Loucy (cell line): ENCODE data around the gene RPTOR.

Source experiments
- H2AFZ ChIP-seq: fragments of 200-600 bp; sonication (generic); 2 replicates; pipeline ENCODE4 v1.6.0; 2016; ENCODE audit warnings: antibody characterized with exemption, mild to moderate bottlenecking, low read length, moderate library complexity
- H3F3A ChIP-seq: fragments of 200-600 bp; 2 replicates; pipeline ENCODE4 v1.6.0; 2016; ENCODE audit warnings: antibody characterized with exemption, low read depth, mild to moderate bottlenecking
- H3K27me3 ChIP-seq: fragments of 200-600 bp; sonication (generic); 2 replicates; pipeline ENCODE4 v1.6.1; 2014; ENCODE audit warnings: low read length, mild to moderate bottlenecking; ENCODE audit not compliant: insufficient read depth, poor library complexity, severe bottlenecking
- H3K36me3 ChIP-seq: fragments of 200-600 bp; sonication (generic); 2 replicates; pipeline ENCODE4 v1.6.1; 2016; ENCODE audit warnings: low read length; ENCODE audit not compliant: insufficient read depth
- H3K4me1 ChIP-seq: fragments of 200-600 bp; sonication (generic); 2 replicates; pipeline ENCODE4 v1.5.1; 2014; ENCODE audit warnings: low read length, mild to moderate bottlenecking; ENCODE audit not compliant: insufficient read depth, poor library complexity, severe bottlenecking
- H3K4me2 ChIP-seq: fragments of 200-600 bp; sonication (generic); 2 replicates; pipeline ENCODE4 v1.6.0; 2014; ENCODE audit warnings: antibody characterized with exemption, low read length, low read depth, mild to moderate bottlenecking; ENCODE audit not compliant: poor library complexity, severe bottlenecking
- H3K4me3 ChIP-seq: fragments of 200-600 bp; sonication (generic); 2 replicates; pipeline ENCODE4 v1.5.1; 2014; ENCODE audit warnings: low read length, mild to moderate bottlenecking, mixed read lengths; ENCODE audit not compliant: poor library complexity, severe bottlenecking
- H3K79me2 ChIP-seq: fragments of 200-600 bp; sonication (generic); 2 replicates; pipeline ENCODE4 v1.6.1; 2014; ENCODE audit warnings: low read length; ENCODE audit not compliant: insufficient read depth
- H3K9ac ChIP-seq: fragments of 200-600 bp; sonication (generic); 2 replicates; pipeline ENCODE4 v1.6.0; 2014; ENCODE audit warnings: mild to moderate bottlenecking, low read depth, low read length, moderate library complexity; ENCODE audit not compliant: poor library complexity, severe bottlenecking
- H3K9me2 ChIP-seq: fragments of 200-600 bp; sonication (generic); replicated peaks from 2 replicates; pipeline ENCODE4 v1.6.1; 2016; ENCODE audit warnings: low read depth, low read length, mixed read lengths
- H3K9me3 ChIP-seq: fragments of 200-600 bp; sonication (generic); 2 replicates; pipeline ENCODE4 v1.6.1; 2014; ENCODE audit warnings: mild to moderate bottlenecking, antibody characterized with exemption, low read length, low read depth; ENCODE audit not compliant: insufficient read depth
- H4K20me1 ChIP-seq: fragments of 200-600 bp; sonication (generic); 2 replicates; pipeline ENCODE4 v1.6.0; 2014; ENCODE audit warnings: antibody characterized with exemption, low read length, mild to moderate bottlenecking; ENCODE audit not compliant: insufficient read depth, poor library complexity, severe bottlenecking
- CTCF ChIP-seq: fragments of 200-600 bp; sonication (generic); conservative IDR thresholded peaks from 2 replicates; pipeline ENCODE4 v1.5.1; 2014; ENCODE audit warnings: mild to moderate bottlenecking, antibody characterized with exemption, low read length
- EZH2phosphoT487 ChIP-seq: fragments of 200-600 bp; IDR thresholded peaks from 2 replicates; pipeline ENCODE4 v1.6.1; 2018; ENCODE audit warnings: antibody characterized with exemption, mild to moderate bottlenecking, moderate library complexity, borderline replicate concordance

The RPTOR gene

GRCh38 chr17:80825471-80826345 is 281.1 kb downstream of the RPTOR start:
- Histone ChIP-seq H3K4me3 (no peak overlapping the region), H3K9me2 (no peaks in the 10 kb centered on the region), H3K9ac (no peak overlapping the region), H3K4me1 (peaks cover 8% of the 10 kb centered on the region), H2AFZ (no peak overlapping the region), H4K20me1 (no peaks in the 10 kb centered on the region), H3K4me2 (no peak overlapping the region), H3K36me3 (peaks cover 34% of the 10 kb centered on the region; the same call in 1 of the 2 replicates), H3K9me3 (no peaks in the 10 kb centered on the region), H3K79me2 (no peaks in the 10 kb centered on the region), H3F3A (no peaks in the 10 kb centered on the region), H3K27me3 (no peaks in the 10 kb centered on the region)
- no peak for TF ChIP-seq EZH2phosphoT487

GRCh38 chr17:80826346-80826954 is 281.8 kb downstream of the RPTOR start:
- H3K4me2 ChIP-seq, result no peak overlapping the region
- no peaks in the 10 kb centered on the region for H3K9me3 ChIP-seq
- TF ChIP-seq CTCF (no peak), EZH2phosphoT487 (no peak)
- H3K27me3 ChIP-seq, result no peaks in the 10 kb centered on the region
- H3K4me1 ChIP-seq, result peaks cover 8% of the 10 kb centered on the region
- no peak overlapping the region for H3K4me3 ChIP-seq
- no peaks in the 10 kb centered on the region for H3F3A ChIP-seq
- H3K9ac ChIP-seq, result no peak overlapping the region
- H3K9me2 ChIP-seq, result no peaks in the 10 kb centered on the region
- peaks cover 34% of the 10 kb centered on the region; the same call in 1 of the 2 replicates for H3K36me3 ChIP-seq
- H3K79me2 ChIP-seq, result no peaks in the 10 kb centered on the region
- no peak overlapping the region for H2AFZ ChIP-seq
- no peaks in the 10 kb centered on the region for H4K20me1 ChIP-seq

GRCh38 chr17:80826955-80827645 is 282.5 kb downstream of the RPTOR start:
- peaks cover 14% of the 10 kb centered on the region for H3K4me1 ChIP-seq
- no peaks in the 10 kb centered on the region for H3K27me3 ChIP-seq
- H3K4me3 ChIP-seq, result no peak overlapping the region
- H3K4me2 ChIP-seq, result no peak overlapping the region
- H3K9ac ChIP-seq, result no peak overlapping the region
- no peaks in the 10 kb centered on the region for H3K9me2 ChIP-seq
- no peaks in the 10 kb centered on the region for H3K9me3 ChIP-seq
- TF ChIP-seq CTCF, result no peak
- no peak for TF ChIP-seq EZH2phosphoT487
- no peaks in the 10 kb centered on the region for H4K20me1 ChIP-seq
- H3K36me3 ChIP-seq, result peaks cover 34% of the 10 kb centered on the region; the same call in 1 of the 2 replicates
- no peaks in the 10 kb centered on the region for H3F3A ChIP-seq
- H2AFZ ChIP-seq, result no peak overlapping the region
- H3K79me2 ChIP-seq, result no peaks in the 10 kb centered on the region
